Activated naive CD8-positive, alpha-beta T cell treated with anti-CD3 and anti-CD28 coated beads, Interleukin-2, amount 50 U/mL, for 24 hours (primary cell): Measurements from ENCODE around the gene NXF1.
"Not testable (repeated sequence)": the region's sequence is repeated elsewhere in the genome, so short reads cannot be mapped to it uniquely, and the experiment has no call there.

ENCODE experiments used
- ATAC-seq: fragments of 150-1000 bp; cut with Tn5 transposase; one replicate; pipeline ENCODE4 v1.10.0; 2021
- DNase-seq: peaks from one replicate; pipeline ENCODE4 v3.0.0; 2021
- H3K27ac Mint-ChIP-seq: one replicate; pipeline ENCODE4 v1.8.0; 2021; ENCODE audit warnings: mild to moderate bottlenecking, mixed read lengths
- H3K27me3 Mint-ChIP-seq: one replicate; pipeline ENCODE4 v1.8.0; 2021; ENCODE audit warnings: mixed read lengths
- H3K36me3 Mint-ChIP-seq: one replicate; pipeline ENCODE4 v1.8.0; 2021; ENCODE audit warnings: low read depth, mixed read lengths
- H3K4me1 Mint-ChIP-seq: one replicate; pipeline ENCODE4 v1.8.0; 2021; ENCODE audit warnings: mixed read lengths
- H3K4me3 Mint-ChIP-seq: one replicate; pipeline ENCODE4 v1.8.0; 2021; ENCODE audit warnings: mild to moderate bottlenecking, moderate library complexity, mixed read lengths
- H3K9me3 Mint-ChIP-seq: one replicate; pipeline ENCODE4 v1.8.0; 2021; ENCODE audit warnings: mixed read lengths

Gene NXF1

DNA sequence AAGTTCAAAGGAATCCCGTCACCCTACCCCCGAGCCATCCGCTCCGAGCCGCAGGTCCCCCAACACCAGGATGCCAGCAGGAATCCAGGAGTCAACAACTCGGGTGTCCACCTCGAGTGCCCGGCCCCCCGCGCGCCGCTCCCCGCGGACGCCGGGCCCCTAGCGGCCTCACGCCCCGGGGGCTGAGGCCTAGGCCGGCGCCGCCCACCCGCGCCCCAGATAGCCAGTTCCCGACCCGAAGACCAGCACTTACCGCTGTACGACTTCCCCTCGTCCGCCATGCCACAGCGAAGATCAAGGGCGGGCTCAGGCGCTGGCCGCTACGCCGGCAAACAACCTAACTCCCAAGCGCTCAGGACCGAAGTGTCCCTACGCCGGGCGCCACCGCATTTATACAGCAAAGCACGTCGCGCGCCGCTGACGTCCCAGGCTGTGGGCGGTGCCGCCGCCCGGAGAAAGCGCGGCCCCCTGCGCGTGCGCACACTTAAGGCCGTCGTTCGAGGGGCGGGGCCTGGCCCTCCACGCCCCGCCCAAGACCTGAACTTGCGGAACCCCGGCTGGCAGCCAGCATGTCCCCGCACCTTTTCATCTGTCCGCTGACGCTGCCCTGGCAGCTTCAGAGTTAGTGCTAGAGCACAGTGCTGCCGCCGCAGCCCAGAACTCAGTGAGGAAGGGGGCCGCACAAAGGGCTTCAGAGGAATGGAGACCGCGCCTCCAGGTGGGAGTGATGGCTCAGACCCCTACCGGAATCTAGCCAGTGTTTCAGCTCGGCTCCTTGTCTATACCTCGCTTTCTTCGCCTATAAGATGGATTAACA is at the start of gene NXF1:
NXF1 (minus strand) TSS at position 365 of the 817 bp plus-strand sequence; CDS start at position 281, 84 bp downstream.
- no peaks in the 10 kb centered on the region for H3K27me3 Mint-ChIP-seq
- peaks cover 44% of the 10 kb centered on the region for H3K4me1 Mint-ChIP-seq
- peak within 1 kb of the TSS; percentile 94 for H3K27ac Mint-ChIP-seq
- peak within 1 kb of the TSS; percentile 93 for H3K4me3 Mint-ChIP-seq
- peak; percentile 72 for ATAC-seq
- peak; percentile 98 for DNase-seq
- H3K9me3 Mint-ChIP-seq = no peaks in the 10 kb centered on the region
- H3K36me3 Mint-ChIP-seq = peaks cover 37% of the 10 kb centered on the region

DNA sequence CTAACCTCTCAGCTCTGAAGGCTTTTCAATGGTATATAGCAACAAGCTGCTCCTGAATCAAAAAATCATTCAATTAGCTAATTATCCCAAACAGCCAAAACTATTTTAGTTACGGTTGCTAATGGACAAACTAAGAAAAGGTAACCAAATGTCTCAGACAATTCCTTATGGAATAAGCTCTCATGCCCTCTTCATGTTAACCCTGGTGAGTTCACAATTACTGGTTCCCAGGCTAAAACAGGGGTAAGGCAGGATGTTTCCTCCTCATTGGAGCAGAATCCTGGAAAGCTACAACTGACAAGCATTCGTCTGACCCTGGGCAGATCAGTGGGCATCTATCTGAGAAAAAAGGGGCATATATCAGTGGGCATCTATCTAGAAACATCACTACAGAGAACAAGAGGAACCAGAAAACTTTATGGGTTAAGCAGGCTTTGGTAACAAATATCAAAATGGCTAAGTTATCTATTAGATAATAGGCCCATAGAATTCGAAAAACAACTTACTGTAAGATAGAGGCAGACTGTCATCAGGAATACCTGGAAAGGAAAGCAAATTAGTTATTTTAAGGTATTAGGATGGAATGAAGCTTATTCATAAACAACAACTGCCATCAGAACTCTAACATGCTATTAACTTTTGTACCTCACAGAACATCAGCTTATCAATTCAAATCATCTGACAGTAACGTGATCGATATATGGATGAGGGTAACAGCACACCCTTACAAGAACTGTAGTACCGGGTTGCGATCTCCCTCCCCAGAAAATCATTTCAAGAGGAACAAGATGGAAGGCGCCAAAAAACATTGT is 49.0 kb upstream of the NXF1 start:
- Mint-ChIP-seq H3K27ac (peak overlapping the region; percentile 99), H3K36me3 (peaks cover 65% of the 10 kb centered on the region), H3K27me3 (peaks cover 7% of the 10 kb centered on the region), H3K4me1 (peaks cover 69% of the 10 kb centered on the region), H3K9me3 (no peaks in the 10 kb centered on the region), H3K4me3 (peak overlapping the region; percentile 95)
- DNase-seq (no peak), ATAC-seq (no peak)

DNA sequence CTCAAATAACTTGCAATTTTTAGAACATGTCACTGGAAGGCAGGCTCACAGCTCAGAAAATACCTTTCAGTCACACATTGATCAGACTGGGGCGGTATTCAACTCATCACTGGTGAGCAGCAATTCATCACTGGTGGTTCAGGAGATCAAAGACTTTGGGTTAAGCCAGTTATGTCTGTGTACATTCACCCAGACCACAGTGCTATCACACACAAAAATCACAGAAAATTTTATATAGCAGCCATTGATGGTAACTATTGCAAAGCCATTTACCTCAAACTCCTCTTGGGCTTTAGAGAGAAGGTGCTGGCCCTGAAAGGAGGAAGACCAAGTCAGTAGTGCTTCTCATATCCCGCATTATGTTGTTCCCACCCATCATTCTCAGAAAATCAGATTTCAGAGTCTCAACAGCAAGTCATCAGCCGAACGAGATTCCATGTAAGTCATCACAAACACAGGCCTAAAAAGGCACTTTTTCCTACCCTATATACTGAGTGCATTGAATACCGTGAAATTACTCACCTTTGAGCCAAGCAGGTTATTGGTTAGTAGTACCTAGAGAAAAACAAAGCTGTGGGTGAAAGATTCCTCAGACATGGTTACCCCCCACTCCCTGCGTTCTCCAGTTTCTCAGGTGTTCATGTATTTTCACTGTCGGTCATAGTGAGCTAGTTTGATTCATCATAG is 48.2 kb upstream of the NXF1 start:
- ATAC-seq (no peak), DNase-seq (no peak)
- peaks cover 66% of the 10 kb centered on the region for H3K4me1 Mint-ChIP-seq
- H3K9me3 Mint-ChIP-seq = no peaks in the 10 kb centered on the region
- peaks cover 7% of the 10 kb centered on the region for H3K27me3 Mint-ChIP-seq
- peak overlapping the region; percentile 95 for H3K4me3 Mint-ChIP-seq
- H3K36me3 Mint-ChIP-seq = peaks cover 63% of the 10 kb centered on the region
- peak overlapping the region; percentile 99 for H3K27ac Mint-ChIP-seq

DNA sequence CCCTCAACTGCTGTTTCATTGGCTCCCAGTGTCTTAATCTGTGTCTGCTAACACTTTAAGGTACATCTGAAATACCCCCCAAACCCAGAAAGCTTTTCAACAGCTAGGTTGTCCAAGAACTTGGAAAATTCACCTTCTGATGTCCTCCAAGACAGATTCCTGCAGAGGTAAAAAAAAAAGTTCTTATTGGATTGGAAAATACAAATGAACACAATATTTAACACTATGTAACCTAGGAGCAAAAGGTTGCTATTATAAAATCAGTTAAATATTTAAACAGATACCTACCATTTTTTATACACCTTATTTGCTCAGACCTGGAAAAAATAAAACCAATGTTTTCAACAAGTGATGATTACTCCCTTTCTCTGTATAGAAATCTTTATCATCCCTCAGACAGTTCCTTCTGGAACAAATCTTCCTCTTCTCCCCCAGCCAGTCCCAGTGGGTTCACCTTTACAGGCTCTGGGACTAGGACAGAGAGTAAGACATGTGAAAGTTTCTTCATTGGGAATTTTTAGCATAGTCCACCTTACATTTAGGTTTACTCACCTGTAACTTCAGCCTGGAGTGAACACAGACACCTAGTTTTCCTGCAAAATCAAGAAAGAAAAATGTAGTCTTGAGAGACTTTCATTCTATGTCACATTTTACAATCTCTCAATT is 47.4 kb upstream of the NXF1 start:
- Mint-ChIP-seq H3K9me3 (no peaks in the 10 kb centered on the region), H3K4me3 (peak overlapping the region; percentile 95), H3K36me3 (peaks cover 55% of the 10 kb centered on the region), H3K27me3 (peaks cover 7% of the 10 kb centered on the region), H3K27ac (peak overlapping the region; percentile 99), H3K4me1 (peaks cover 58% of the 10 kb centered on the region)
- DNase-seq = no peak
- no peak for ATAC-seq

- peaks cover 49% of the 10 kb centered on the region for H3K36me3 Mint-ChIP-seq
- peaks cover 52% of the 10 kb centered on the region for H3K4me1 Mint-ChIP-seq
- peaks cover 7% of the 10 kb centered on the region for H3K27me3 Mint-ChIP-seq
- peak overlapping the region; percentile 95 for H3K4me3 Mint-ChIP-seq
- H3K9me3 Mint-ChIP-seq = no peaks in the 10 kb centered on the region
- DNase-seq (no peak), ATAC-seq (no peak)
- peak overlapping the region; percentile 99 for H3K27ac Mint-ChIP-seq
Observed at GRCh38 chr11:62851807-62852522, 46.7 kb upstream of the NXF1 start.

DNA sequence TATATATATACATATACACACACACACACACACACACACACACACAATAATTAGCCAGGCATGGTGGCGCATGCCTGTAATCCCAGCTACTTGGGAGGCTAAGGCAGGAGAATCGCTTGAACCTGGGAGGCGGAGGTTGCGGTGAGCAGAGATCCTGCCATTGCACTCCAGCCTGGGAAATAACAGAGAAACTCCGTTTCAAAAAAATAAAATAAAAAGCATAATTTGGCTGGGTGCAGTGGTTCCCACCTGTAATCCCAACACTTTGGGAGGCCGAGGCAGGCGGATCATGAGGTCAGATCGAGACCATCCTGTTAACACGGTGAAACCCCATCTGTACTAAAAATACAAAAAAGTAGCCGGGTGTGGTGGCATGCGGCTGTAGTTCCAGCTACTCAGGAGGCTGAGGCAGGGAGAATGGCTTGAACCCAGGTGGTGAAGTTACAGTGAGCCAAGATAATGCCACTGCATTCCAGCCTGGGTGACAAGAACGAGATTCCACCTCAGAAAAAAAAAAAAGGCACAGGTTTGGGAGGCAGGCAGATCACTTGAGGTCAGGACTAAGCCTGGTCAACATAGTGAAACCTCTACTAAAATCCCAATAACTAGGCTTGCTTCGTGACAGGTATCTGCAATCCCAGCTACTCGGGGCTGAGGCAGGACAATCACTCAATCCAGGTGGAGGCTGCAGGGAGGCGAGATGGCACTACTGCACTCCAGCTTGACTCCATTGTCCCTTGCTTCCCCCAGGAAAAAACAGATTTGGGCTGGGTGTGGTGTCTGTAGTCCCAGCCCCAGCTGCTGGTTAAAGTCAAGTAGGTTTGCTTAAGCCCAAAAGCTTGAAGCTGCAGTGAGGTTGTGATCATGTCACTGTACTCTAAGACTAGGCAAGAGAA is 45.9 kb upstream of the NXF1 start:
- Mint-ChIP-seq H3K36me3 (peaks cover 49% of the 10 kb centered on the region), H3K27ac (peak overlapping the region; percentile 99), H3K4me3 (peak overlapping the region; percentile 95), H3K4me1 (peaks cover 48% of the 10 kb centered on the region), H3K9me3 (no peaks in the 10 kb centered on the region), H3K27me3 (peaks cover 7% of the 10 kb centered on the region)
- ATAC-seq (peak; percentile 8), DNase-seq (peak; percentile 57)

GRCh38 chr11:62847767-62848314 is 42.6 kb upstream of the NXF1 start:
- Mint-ChIP-seq H3K4me3 (peak overlapping the region; percentile 36), H3K4me1 (peaks cover 21% of the 10 kb centered on the region), H3K9me3 (no peaks in the 10 kb centered on the region), H3K27me3 (no peaks in the 10 kb centered on the region), H3K36me3 (peaks cover 16% of the 10 kb centered on the region), H3K27ac (no peak overlapping the region)
- ATAC-seq = no peak
- no peak for DNase-seq

- Mint-ChIP-seq H3K4me3 (no peak overlapping the region), H3K9me3 (no peaks in the 10 kb centered on the region), H3K36me3 (no peaks in the 10 kb centered on the region), H3K27me3 (no peaks in the 10 kb centered on the region), H3K4me1 (peaks cover 7% of the 10 kb centered on the region), H3K27ac (no peak overlapping the region)
- DNase-seq (no peak), ATAC-seq (no peak)
Observed at GRCh38 chr11:62846177-62846576, 40.9 kb upstream of the NXF1 start.

DNA sequence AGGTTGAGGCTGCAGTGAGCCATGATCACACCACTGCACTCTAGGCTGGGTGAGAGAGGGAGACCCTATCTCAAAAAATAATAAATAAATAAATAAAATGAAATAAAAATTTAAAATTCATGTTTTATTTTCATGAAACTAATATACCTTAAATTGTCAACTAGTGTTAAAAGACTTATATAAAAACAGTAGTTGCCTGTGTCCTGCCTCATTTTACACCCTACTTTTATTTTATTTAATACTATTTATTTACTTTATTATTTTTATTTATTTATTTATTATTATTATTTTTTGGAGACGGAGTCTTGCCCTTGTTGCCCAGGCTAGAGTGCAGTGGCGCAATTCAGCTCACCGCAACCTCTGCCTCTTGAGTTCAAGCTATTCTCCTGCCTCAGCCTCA is 38.9 kb upstream of the NXF1 start:
- Mint-ChIP-seq H3K36me3 (peaks cover 3% of the 10 kb centered on the region), H3K4me1 (peaks cover 21% of the 10 kb centered on the region), H3K27ac (no peak overlapping the region), H3K27me3 (no peaks in the 10 kb centered on the region), H3K4me3 (no peak overlapping the region), H3K9me3 (no peaks in the 10 kb centered on the region)
- no peak for ATAC-seq
- no peak for DNase-seq

DNA sequence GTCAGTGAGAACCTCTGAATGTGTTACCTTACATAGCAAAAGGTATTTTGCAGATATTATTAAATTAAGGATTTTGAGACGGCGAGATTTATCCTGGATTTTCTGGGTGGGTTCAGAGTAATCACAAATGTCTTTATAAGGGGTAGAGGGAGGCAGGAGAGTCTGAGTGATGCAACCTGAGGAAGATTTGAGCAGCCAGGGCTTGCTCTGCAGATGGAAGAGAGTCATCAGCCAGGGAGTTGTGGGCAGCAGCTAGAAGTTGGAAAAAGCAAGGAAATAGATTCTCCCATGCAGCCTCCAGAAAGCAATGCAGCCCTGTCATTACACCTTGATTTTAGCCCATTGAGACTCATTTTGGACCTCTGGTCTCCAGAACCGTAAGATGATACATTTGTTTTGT is 38.2 kb upstream of the NXF1 start:
- Mint-ChIP-seq H3K27ac (peak overlapping the region; percentile 55), H3K4me3 (no peak overlapping the region), H3K4me1 (peaks cover 25% of the 10 kb centered on the region), H3K27me3 (no peaks in the 10 kb centered on the region), H3K9me3 (no peaks in the 10 kb centered on the region), H3K36me3 (peaks cover 7% of the 10 kb centered on the region)
- DNase-seq = no peak
- no peak for ATAC-seq

- not testable (repeated sequence) for H3K36me3 Mint-ChIP-seq, DNase-seq, H3K4me3 Mint-ChIP-seq, H3K27ac Mint-ChIP-seq, H3K27me3 Mint-ChIP-seq, ATAC-seq, H3K9me3 Mint-ChIP-seq
- peaks cover 25% of the 10 kb centered on the region for H3K4me1 Mint-ChIP-seq
Observed at GRCh38 chr11:62842891-62843290, 37.7 kb upstream of the NXF1 start.

GRCh38 chr11:62842171-62842741 is 37.0 kb upstream of the NXF1 start:
- no peak overlapping the region for H3K27ac Mint-ChIP-seq
- H3K36me3 Mint-ChIP-seq = peaks cover 13% of the 10 kb centered on the region
- H3K9me3 Mint-ChIP-seq = no peaks in the 10 kb centered on the region
- peak; percentile 67 for DNase-seq
- no peaks in the 10 kb centered on the region for H3K27me3 Mint-ChIP-seq
- H3K4me1 Mint-ChIP-seq = peaks cover 30% of the 10 kb centered on the region
- H3K4me3 Mint-ChIP-seq = no peak overlapping the region
- no peak for ATAC-seq
